Hypothalamus (tissue), 51 donors: ENCODE measurements around the gene POLR3GL.
"Not testable (repeated sequence)": the region's sequence is repeated elsewhere in the genome, so short reads cannot be mapped to it uniquely, and the experiment has no call there.

ENCODE experiments used
- DNase-seq, 51 donors: peaks; one replicate each; lab custom pipeline; 2025; lab: John Stamatoyannopoulos, UW

The POLR3GL gene

DNA sequence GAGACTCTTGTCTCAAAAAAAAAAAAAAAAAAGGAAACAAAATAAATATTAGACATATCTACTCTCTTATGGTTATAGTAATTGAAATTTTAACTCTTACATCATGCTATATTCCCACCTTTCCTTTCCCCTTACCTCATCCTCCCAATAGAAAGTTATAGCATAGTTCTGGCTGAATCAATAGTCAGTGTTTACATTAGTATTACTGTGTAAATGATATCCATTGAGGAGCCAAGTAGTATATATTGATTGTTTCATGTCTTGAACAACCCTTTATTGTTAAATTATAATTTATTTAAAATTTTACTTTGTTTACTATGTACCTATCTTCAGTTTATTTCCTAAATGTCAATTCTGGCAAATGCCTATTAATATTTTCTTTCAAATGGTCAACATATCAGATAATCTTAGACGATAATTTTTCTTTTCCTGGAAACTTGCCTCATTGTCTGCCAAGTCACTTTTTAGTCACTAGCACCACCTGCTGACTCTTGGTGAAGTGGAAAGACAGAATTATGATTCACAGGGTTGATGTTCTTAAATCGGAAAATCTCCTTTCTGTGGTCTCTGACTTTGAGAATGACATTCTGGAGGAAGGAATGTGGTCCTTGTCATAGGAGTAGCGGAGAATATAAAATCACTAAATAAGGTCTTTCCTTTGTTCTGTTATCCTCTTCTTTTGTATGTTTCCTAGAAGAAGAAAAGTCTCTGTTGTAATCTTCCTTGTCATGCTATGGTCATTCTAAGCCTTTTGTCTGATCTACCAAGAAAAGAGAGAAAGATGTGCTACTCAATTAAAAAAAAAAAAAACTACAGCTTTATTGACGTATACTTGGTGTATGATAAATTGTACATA, 48.4 kb downstream of the POLR3GL start:
- DNase-seq = peak in 11 of 51 donors; percentile 3 to 44 (median 29)

DNA sequence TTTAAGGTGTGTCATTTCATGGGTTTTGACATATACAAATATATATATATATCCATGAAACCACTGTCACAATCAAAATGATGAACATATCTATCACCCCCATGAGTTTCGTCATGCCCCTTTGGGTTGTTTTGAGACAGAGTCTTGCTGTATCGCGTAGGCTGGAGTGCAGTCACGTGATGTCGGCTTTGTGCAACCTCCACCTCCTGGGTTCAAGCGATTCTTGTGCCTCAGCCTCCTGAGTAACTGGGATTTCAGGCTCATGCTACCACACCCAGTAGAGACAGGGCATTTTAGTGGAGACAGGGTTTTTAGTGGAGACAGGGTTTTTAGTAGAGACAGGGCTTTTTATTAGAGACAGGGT, 49.1 kb downstream of the POLR3GL start:
- DNase-seq = no peak

DNA sequence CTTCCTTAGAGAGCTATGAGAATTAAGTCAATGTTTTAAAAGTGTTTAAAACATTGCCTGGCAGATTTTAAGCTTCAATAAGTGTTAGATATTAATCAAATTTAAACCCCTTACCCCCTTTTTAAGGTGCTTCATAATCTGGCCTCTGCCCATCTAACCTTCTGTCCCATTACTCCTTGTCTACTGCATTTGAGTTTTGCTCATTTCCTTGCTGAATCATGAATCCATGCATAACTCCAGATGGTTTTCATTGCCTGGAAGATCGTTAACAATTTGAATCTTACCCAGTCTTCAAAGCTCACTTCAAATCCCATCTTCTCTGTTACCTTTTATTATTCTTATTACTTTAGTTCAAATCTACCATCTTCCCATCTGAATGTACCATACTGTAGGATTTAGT, 52.4 kb downstream of the POLR3GL start:
- DNase-seq = no peak

DNA sequence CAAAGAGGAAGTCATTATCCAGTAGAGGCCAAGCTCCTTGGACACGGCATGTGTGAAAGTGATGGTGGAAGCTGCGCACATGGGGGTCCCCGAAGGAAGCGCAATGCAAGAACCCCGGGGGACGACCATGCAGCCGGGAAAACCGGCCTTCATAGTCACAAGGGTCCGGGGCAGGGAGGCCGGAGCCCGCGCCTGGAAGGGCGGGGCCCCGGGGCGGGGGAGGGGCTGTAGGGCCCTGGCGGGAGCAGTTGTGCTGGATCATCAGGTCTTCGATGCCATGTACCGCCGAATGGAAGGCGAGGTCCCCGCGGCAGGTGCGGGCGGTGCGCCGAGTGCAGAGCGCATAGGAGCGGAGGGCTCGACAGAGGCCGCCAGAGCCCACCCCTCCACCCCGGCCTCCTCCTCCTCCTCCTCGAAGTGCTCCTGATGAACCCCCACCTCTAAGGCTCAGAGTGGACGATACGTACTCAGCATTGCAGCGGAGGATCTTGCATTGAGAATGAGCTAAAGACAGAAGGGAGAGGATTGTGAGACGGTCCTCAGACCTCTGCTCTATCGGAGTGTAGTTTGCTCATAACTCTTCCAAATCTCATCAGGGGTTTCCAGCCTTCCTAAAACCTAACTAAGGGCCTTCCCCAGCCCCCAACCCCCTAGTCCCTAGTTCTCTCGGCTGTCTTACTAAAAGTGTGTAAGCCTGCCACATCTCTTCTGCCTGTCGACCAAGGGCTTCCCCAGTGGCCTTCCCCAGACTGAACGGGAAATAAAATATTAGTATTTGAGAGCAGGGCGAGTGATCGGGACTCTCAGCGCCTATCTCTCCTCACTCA, 55.0 kb downstream of the POLR3GL start:
- no peak for DNase-seq

DNA sequence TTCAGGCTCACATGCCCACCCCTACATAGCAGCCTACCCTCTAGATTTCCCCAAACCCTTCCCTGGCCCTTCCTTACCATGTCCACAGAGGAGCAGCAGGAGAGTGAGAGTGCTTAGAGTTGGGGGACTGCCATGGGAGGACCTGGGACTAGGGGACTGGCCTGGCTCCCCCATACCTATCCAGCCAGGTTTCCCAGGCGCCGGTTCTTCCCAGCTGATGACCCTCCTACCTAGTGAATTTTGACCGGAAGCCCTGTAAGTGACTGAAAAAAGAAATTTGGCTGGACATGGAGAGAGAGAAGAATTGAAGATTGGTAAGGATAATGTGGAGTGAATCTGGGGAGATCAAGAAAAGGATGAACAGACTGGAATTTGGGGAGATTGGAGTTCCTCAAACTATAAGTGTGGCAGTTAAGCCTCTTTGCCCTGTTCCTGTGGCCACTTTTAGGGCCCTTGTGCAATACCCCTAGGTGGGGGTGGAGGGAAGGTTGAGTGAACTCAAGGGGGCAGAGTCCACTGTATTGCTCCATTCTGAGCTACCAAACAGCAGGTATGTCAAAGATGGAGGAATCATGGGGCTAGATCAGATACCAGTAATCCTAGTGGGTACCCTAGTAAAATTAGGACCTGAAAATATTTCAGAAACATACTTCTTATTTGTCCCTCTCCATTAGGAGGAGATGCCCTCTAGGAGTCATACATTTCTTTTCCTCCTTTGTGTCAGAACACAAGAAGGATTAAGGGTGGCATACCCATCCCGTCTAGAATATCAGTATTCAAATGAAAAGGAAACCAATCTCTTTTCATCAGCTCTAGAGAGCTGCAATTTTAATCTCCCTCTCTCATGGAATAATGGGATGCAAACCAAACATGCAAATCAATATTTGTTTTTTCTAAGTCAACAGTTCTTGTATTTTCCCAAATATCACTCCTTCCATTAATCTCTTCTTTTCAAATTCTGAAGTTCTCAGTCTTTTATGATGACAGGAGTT, 55.9 kb downstream of the POLR3GL start:
- DNase-seq = no peak

DNA sequence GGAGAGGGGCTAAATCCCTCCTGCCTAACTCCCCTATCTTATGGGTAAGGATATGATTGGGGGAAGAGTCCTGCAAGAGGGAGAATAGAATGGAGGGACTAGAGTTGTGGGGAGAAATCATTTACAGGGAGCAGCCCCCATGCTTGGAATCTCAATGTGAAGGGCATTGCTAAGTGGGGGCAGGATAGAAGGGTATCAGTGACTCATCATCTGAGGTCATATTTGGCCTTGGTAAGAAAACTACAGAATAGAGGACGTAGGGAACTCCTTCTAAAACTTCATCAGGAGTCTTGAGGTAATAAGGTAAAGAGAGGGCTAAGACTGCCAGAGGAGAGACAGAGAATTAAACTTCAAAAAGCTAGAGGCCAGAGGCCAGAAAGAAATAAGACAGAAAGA, 56.6 kb downstream of the POLR3GL start:
- DNase-seq = no peak

DNA sequence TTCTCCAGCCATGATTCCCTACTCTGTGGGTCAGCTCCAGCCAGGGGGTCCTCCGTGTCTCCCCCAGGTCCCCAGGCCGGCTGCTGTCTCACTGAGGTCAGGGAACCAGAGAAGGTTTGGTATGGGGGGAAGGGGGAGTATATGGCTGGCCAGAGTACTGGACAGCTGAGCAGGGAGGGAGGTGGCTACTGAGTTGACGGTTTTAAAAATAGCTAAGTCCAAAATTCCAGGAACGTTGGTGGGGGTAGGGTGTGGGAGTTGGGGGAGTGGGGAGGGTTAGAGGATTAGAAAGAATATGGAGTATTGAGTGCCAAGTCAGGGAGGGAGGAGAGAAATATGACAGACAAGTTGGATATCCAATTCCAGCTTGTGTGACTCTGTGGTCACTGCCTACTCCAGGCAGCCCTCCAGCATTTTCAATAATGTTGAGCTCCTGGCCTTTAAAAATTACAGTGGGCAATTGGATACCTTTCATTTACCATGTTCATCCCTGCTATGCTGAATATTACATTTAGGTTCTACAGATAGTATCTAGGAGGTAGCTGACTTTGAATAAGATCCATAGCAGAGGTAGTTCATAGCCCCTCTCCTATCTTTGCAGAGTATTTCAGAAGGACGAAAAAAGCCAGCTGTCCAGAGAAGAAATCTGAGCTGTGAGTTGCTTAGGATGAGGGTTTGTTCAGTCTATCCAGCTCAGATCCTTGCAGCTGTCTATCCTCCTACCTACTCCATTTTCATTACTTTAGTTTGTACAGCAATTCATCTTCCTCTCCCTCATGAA, 57.3 kb downstream of the POLR3GL start, which contains the start of gene HJV:
TSS of gene HJV (minus strand) at position 114 of the 781 bp plus-strand sequence. CDS start 1,504 bp downstream, outside the sequence.
- no peak for DNase-seq

DNA sequence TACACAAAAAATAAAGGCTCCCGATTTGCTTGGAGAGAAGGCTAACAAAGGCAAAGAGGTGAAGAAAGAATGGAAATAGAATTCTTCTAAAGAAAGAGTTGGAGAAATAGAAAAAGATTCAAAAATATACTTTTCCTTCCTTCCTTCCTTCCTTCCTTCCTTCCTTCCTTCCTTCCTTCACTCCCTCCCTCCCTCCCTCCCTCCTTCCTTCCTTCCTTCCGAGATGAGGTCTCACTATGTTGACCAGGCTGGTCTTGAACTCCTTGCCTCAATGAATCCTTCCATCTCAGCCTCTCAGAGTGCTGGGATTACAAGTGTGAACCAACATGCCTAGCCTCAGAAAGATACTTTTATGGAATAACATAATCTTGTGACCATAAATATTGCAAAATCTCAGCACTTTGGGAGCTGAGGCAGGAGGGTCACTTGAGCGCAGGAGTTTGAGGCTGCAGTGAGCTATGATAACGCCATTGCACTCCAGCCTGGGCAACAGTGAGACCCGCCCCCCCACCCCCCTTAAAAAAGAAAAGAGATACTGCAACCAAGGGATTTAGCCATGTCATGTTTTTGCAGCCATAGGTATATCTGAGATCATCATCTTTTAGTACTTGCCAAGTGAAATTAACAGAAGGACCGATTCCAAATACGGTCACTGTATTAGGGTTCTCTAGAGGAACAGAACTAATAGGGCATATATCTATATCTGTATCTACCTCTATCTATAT, 58.1 kb downstream of the POLR3GL start:
- DNase-seq = no peak

DNA sequence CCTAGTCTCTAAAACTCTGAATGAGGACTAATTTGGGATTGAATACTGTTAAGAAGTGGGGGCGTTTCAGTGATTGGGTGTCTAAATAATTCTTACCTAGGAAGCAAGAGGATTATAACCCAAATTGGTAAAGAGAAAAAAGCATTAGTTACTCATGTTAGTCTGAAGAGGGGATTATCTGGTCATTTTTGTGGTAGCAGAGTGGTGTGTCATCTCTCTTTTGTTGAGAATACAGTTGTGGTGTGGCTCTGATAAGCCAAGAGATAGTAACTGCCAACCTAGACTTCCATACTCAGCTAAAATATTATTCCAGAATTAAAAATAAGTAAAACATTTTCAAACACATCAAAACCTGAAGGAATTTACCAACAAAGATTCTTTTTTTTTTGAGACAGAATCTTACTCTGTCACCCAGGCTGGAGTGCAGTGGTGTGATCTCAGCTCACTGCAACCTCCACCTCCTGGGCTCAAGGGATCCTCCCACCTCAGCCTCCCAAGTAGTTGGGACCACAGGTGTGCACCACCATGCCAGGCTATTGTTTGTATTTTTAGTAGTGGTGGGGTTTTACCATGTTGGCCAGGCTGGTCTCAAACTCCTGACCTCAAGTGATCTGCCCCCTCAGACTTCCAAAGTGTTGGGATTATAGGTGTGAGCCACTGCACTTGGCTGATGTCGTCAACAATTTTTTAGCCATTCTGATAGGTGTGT, 61.5 kb downstream of the POLR3GL start:
- DNase-seq = not testable (repeated sequence)

DNA sequence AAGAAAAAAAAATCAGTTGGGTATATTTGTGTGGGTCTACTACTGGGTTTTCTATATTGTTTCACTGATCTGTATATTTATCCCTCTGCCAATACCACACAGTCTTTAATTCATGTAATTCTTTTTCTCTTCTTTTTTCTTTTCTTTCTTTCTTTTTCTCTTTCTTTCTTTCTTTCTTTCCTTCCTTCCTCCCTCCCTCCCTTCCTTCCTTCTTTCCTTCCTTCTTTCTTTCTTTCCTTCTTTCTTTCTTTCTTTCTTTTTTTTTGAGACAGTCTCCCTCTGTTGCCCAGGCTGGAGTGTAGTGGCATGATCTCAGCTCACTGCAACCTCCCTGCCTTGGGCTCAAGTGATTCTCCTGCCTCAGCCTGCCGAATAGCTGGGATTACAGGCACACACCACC, 62.2 kb downstream of the POLR3GL start:
- DNase-seq = not testable (repeated sequence)
